Measurements from ENCODE around the gene PIAS4.

DNA sequence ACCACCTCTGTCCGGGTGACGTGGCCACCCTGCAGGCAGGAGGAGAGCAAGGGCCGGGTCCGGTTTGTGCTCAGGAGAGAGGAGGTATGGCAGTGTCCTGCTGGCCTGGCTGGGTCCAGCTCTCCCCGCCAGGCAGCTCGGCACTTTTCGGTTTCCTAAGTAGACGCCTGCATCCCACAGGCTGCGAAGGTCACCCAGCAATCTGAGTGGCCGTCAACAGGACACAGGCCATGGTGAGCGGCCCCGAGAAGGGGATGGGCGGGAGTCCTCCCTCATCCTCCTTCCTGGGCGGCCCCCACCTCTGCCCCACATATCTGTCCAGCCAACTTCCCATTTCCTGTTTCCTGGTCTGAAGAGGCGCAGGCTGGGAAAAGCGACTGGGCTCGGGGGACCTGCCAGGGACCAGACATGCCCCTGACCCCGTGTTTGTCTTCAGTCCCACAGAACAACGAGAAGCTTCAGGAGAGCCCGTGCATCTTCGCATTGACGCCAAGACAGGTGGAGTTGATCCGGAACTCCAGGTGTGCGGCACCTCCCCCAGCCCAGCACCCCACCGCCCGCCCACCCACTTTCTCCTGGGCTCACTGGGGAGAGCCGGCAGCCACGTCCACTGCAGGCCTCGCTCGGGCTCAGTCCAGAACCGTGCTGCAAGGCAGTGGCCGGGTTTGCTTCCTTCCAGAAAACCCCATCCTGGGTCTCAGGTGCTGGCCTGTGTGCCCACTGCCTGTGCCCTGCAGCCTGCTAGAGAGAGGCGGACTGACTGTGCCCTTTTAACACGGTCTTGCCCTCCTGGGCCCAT is 16.3 kb downstream of the PIAS4 start:
- TF ChIP-seq CTCF (IDR thresholded peaks at IDR 0.05) (no peak), EZH2phosphoT487 (IDR thresholded peaks at IDR 0.05) (no peak)
